Left cardiac atrium (tissue), 4 donors: ENCODE measurements around the gene ACVR1B. TPM values are rescaled to one million over a fixed set of nuclear protein-coding genes. Genes with fewer than 3 reads are reported as not detected.

Experiments used
- ATAC-seq, 2 donors: fragments of 200-7000 bp; cut with Tn5 transposase; one replicate each; pipeline ENCODE4 v1.9.1; 2020; ENCODE audit warnings: mild to moderate bottlenecking in 2 of 2, moderate library complexity in 2 of 2
- DNase-seq: peaks from one replicate; pipeline ENCODE4 v3.0.0-alpha.2; 2020
- intact Hi-C, 2 donors: fragments of 100-400 bp; cut with DNase I; formaldehyde crosslinking; loops; one replicate each; pipeline versions ENCODE4 v1.14.1 to v1.15.1; 2022 to 2023
- long read RNA-seq: library from polyadenylated mRNA; unstranded; transcript quantifications from one replicate; pipeline ENCODE4 v2.0.0, GENCODE V29; 2021
- total RNA-seq, 2 donors: library from RNA; stranded (reverse); fragmentation: NEBNext Ultra II Directional; extraction: Animal tissue kit (Norgen Biotek cat#: 25700); gene quantifications; one replicate each; pipeline ENCODE4 v1.2.1, GENCODE V29; 2021
- donor health status: DM: no; HTN: yes; CAD: no.
- donor health status: DM: no; HTN: yes; CAD: no; lungs with severe emphysema.
- donor health status: DM: yes; HTN: yes; CAD: no.
- donor health status: Dilated cardiomyopathy.

The ACVR1B gene
- 10 to 100 TPM; 13.0 to 19.3 TPM for total RNA-seq
- long read RNA-seq, partial matches to known transcripts = 0 of 2 reads
- long read RNA-seq, other reads (novel, unspliced or antisense) = 1 of 2 reads

DNA sequence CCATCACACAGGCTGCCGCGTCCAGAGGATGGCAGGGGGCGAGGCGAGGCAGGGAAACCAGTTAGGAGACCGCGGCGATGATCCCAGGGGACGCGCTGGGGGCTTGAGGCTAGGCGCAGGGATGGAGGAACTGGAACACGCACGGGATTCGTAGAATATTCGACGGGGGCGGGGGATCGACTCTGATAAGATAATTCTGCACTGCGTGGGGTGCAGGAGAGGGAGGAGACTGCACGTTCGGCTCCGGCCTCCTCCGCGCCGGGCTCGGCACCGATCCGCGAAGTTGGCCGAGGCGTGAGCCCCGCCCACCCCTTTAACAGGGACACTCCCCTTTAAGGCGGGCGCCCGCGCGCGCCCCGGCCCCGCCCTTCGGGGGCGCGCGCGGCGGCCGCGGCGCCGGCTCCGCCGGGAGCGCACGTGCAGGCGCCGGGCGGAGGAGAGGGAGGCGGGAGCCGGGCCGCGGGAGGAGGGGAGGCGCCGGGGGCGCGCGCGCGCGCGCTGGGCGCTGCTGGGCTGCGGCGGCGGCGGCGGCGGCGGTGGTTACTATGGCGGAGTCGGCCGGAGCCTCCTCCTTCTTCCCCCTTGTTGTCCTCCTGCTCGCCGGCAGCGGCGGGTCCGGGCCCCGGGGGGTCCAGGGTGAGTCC, at the start of gene ACVR1B:
ACVR1B (plus strand) TSS at position 501 of the 644 bp plus-strand sequence; CDS start at position 546, 45 bp downstream.
- intact Hi-C loops = no loop called here
- peak; percentile 95 for DNase-seq
- ATAC-seq = peak; percentile 94 to 95

DNA sequence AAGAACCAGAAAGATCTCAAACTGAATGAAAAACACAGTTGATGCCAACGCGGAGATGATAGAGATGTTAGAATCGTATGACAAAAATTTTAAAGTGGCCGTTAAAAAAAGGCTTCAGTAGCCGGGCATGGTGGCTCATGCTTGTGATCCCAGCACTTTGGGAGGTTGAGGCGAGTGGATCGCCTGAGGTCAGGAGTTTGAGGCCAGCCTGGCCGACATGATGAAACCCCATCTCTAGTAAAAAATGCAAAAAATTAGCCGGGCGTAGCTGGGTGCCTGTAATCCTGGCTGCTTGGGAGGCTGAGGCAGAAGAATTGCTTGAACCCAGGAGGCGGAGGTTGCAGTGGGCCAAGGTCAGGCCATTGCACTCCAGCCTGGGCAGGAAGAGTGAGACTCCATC, 49.6 kb upstream of the ACVR1B start:
- ATAC-seq = no peak
- DNase-seq = peak; percentile 1
- intact Hi-C loops = no loop called here

DNA sequence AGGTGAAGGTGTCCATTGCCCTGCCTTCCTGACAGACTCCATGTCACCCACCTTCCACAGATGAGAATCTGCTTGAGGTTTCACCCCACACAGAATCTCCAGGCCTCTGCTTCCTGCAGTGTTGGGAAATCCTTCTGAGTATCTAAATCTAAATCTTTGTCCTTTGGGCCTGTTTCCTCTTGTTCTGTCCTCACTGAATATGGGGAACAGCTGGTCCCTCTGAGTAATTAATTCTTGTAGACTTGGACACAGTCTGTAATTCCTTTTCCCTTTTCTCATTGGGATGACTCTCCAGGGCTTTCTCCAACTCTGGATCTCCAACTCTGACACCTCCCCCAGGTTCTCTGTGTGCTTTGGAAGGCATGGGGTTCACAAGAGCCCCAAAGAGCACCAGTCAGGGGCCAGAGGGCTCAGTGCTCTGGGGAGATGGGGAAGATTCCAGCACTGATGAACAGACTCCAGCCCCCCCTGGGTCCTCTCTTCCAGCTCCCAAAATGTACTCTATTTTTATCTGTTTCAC, 46.5 kb upstream of the ACVR1B start:
- intact Hi-C loops = no loop called here
- ATAC-seq (peak; percentile 39 to 70), DNase-seq (peak; percentile 36)

DNA sequence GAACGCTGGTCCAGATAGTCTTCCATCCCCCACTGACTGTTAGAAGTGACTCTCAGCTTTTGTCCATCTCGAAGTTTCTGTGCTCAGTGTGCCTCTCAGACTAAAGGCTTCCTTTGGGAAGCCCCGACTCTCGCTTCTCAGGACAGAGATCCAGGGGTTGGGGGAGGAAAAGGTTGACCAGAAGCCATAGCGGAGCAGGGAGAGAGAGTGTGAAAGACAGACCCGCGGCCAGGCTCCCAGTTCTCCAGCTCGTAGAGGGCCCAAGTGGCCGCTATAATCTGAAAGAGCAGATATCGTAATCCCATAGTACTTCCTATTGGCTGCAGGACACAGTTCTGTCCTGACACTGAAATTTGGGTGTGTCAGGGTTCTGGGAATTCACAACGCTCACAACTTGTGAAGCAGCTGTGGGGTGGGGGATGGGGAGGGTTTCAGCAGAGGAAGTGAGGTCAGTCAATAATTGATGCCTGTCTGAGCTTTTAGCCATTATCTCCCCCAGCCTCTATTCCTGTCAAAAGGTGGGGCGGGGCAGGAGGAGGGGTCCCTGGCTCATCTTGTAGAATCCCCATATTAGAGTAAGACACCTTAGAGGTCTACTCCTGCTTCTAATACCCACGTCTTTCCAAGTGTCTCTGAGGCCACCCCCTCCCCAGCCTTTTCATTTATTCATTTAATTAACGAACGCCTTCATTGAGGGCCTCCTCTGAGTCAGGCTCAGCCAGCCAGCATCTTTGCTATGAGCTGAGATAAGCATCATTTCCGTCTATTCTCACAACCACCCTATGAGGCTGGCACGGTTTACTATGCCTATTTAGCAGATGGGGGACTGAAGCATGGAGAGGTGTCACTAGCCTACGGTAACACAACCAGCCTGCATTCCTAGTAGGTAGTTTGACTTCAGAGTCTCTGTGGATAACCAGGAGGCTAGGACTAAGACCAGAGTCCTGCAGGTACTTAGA, 45.7 kb upstream of the ACVR1B start:
- intact Hi-C loops = no loop called here
- peak; percentile 91 for DNase-seq
- ATAC-seq = peak; percentile 75 to 79

DNA sequence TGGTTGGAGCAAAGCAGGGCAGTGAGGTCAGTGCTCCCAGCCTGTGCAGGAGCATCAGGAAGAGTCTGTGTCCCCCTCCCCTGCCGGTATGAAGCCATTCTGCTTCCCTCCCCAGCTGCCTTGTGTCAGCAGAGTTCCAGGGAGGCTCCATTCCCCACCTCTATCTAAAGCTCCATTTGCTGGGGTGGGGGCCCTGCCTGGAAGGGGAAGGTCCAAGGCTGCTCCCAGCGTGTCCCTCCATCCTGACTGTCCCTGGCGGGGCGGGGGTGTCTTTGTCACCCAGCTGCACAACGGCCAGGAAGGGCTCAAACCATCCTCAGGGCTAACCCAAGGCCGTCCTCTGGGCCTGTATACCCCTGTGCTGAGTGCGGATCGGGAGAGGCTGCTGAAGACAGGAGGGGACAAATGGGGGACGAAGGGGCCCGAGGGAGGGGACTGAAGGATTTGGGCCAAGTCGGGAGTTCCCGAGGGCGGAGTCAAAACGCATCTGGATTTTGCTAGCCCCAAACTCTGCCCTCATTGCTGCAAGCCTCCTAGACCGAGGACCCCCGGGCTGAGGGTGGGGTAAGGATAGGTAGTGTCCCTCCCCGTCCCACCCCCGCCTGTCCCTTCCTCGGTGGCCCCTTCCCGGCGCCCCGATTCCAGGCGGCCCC, 44.9 kb upstream of the ACVR1B start:
- DNase-seq = peak; percentile 37
- ATAC-seq = peak; percentile 6 to 8
- intact Hi-C loops = no loop called here

DNA sequence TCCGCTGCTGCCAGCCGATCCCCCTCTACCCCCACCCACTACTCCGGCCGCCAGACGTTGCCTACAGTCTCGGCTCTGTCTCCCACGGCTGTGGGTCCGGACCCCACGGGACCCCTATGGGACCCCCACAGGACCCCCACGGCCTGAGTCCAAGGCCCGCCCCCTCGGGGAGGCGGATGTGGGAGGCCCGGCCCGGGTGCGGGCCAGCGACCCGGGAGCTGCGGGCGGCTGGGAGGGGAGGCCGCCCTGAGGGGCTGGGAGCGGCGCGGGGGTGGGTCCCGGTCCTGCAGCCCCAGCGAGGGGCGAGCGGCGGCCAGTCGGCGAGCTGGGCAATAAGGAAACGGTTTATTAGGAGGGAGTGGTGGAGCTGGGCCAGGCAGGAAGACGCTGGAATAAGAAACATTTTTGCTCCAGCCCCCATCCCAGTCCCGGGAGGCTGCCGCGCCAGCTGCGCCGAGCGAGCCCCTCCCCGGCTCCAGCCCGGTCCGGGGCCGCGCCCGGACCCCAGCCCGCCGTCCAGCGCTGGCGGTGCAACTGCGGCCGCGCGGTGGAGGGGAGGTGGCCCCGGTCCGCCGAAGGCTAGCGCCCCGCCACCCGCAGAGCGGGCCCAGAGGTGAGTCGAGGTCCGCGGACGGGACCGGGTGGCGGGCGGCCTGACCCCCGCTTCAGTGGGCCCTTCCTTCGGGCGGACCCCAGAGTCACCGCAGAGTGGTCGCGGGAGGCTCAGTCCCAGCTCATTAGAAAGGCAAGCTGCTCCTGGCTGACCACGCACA, 44.2 kb upstream of the ACVR1B start, which contains the start of gene ACVRL1:
ACVRL1 (plus strand) TSS at position 422 of the 773 bp plus-strand sequence. CDS start 4,971 bp downstream, outside the sequence.
- intact Hi-C loops = no loop called here
- ATAC-seq (peak; percentile 8 to 19), DNase-seq (peak; percentile 66)

DNA sequence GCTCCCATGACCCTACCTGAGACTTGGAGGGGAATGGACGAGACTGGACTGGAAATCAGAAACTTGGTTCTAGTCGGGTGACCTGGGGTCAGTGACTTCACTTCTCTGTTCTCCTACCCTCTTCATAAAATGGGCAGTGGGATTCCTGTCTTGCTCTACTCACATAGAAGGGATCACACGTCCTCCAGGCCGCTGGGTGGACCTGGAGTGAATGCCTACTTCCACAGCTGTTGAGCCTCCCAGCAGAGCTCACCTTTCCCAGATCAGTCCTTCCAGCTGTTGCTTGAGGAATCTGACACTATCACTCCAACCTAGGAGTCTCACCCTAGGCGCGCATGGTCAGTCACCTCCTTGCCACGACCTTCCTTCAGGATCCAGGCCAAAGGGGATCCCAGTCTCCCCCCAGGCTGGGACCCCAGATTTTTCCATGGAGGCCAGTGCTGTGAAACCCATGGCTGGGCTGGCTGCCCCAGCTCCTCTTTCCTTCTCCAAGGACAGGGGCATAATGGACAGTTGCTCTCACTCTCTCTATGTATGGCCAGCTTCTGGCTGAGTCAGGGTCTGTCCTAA, 43.6 kb upstream of the ACVR1B start:
- ATAC-seq = no peak
- intact Hi-C loops = no loop called here
- DNase-seq = peak; percentile 13

DNA sequence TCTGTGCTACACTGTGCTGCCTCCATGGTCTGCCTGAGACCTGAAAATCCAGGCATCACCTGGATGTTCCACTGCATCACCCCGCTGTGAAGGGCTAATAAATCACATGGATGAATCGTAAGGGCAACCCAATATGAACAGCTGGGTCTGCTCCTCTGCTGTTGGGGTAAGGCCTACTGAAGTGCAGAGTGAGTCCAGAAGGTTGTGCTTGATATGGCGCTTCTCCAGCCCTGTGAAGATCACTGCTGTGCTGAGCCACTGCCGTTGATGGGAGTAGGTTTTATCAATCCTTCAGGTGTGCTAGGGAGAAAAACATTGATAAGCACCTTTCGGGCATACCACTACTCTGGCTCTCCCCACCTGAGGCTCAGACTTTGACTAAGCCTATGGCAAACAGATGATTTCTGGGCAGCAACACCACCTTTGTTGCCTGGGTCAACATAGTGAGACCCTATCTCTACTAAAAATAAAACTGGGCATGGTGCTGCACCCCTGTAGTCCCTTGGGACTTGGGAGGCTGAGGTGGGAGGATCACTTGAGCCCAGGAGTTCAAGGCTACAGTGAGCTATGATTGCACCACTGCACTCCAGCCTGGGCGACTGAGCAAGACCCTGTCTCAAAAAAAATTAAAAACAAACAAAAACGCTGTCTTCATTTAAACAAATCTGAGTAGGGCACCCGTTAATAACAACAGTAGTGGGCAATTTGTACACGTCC, 42.5 kb upstream of the ACVR1B start:
- no peak for ATAC-seq
- no peak for DNase-seq
- intact Hi-C loops = no loop called here

DNA sequence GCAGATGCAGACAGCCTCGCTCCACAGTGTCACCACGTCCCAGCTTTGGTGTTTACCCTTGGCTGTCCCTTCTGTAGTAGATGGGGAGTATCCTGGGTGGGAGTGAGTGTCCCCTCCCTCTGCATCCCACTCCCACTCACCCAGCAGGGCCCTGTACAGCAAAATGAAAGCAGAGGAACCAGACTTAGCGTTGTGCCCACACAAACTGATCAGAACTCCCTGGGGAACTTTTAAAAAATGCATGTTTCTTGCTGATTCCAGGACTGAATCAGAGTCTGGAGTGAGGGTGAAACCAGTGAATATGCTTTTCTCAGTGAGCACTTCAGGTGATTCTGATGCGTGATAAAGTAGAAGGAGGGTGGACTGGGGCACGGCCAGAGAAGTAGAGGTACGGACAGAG, 41.3 kb upstream of the ACVR1B start:
- intact Hi-C loops = no loop called here
- DNase-seq (peak; percentile 10), ATAC-seq (no peak)

DNA sequence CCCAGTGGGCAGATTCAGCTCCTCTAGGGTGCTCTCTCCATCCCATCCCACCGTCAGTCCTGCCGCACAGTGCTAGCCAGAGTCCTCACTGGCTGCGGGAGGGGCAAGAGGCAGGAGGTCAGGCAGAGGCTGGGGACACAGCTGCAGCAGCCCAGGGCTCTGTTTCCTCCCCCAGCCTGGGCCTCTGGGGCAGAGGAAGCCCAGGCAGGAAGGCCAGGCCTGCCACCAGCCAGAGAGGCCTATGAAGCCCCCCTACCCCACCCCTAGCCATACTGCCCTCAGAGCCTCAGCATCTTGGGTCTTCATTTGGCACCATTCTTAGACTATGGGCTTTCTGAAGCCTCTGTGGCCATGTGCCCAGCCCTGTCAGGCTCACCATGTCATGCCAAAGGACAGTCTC, 40.8 kb upstream of the ACVR1B start:
- DNase-seq (peak; percentile 13), ATAC-seq (peak in 1 of 2 donors; percentile 12)
- intact Hi-C loops = no loop called here

DNA sequence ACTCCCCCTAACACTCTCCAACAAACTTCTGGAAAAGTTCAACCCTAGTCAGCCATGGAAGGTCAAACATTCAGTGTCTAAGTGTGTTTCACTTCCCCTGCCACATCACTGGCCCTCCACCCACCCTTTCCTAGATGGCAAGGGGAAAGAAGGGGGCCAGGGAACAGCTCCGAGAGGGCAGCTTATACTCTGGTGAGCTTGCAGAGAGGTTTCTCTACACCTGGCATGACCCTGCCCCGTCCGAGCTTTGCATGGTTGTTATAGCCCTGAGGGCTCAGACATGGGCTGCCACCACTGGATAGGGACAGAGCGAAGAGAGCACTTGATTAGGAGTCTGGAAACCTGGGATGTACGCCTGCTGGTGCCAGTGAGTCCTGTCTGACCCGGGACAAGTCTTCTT, 40.2 kb upstream of the ACVR1B start:
- DNase-seq = peak; percentile 19
- ATAC-seq = no peak
- intact Hi-C loops = no loop called here

DNA sequence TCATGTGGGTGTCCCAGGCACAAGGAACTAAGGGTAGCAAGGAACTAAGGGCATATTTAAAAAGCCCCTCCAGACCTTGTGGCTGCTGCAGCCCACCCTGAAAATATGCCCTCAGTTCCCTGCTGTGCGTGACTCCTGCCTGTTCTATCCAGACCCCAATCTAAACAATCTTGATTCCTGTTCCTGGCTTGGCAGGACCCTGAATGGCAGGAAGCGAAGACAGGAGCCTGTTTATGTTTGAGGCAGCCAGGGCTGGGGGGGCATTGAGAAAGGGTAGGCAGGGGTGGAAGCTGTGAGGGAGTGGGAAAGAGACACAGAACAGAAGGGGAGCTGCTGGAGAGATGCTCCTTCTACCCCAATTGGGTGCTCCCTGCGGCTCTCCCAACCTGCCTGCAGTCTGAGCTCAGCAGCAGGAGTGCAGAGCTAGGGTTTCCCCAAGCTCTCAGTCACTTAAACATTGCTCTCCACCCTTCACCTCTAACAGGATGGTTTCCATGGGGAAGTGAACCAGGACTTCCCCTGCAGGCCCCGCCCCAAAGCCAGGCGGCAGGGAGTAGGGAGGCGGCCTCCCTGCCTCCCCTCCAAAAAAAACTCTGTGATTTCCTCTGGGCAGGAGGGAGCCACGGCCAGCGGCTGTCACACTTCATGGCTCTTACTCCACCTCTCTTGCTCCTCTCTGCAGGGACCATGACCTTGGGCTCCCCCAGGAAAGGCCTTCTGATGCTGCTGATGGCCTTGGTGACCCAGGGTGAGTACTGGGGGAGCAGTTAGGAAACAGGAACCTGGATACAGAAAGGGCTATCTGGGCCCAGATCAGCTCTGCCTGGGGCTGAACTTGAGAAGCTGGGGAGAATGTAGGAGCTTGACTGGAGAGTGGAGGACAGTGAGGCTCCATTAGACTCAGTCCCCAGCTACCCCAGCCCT, 39.4 kb upstream of the ACVR1B start:
- peak; percentile 74 for DNase-seq
- intact Hi-C loops = no loop called here
- ATAC-seq = peak; percentile 39 to 68

DNA sequence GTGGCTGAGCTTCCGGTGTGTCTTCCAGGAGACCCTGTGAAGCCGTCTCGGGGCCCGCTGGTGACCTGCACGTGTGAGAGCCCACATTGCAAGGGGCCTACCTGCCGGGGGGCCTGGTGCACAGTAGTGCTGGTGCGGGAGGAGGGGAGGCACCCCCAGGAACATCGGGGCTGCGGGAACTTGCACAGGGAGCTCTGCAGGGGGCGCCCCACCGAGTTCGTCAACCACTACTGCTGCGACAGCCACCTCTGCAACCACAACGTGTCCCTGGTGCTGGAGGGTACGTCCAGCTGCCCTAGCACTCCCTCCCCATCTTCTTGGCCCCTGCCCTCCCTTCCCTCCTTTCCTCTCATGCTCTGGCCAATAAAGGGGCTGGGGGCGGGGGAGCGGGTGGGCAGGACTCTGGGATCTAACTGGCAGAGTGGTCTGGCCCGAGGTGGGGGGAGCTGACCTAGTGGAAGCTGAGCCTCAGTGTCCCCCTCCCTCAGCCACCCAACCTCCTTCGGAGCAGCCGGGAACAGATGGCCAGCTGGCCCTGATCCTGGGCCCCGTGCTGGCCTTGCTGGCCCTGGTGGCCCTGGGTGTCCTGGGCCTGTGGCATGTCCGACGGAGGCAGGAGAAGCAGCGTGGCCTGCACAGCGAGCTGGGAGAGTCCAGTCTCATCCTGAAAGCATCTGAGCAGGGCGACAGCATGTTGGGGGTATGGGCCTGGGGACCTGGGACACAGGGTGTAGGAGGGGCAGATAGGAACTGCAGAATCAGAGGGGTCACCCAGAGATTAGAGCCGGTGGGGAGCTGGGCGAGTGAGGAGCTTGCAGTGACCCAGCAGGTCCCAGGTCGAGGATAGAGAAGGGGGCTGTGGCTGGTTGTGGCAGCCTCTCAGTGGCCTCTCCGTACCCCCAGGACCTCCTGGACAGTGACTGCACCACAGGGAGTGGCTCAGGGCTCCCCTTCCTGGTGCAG, 38.1 kb upstream of the ACVR1B start:
- intact Hi-C loops = no loop called here
- peak; percentile 24 for DNase-seq
- no peak for ATAC-seq

DNA sequence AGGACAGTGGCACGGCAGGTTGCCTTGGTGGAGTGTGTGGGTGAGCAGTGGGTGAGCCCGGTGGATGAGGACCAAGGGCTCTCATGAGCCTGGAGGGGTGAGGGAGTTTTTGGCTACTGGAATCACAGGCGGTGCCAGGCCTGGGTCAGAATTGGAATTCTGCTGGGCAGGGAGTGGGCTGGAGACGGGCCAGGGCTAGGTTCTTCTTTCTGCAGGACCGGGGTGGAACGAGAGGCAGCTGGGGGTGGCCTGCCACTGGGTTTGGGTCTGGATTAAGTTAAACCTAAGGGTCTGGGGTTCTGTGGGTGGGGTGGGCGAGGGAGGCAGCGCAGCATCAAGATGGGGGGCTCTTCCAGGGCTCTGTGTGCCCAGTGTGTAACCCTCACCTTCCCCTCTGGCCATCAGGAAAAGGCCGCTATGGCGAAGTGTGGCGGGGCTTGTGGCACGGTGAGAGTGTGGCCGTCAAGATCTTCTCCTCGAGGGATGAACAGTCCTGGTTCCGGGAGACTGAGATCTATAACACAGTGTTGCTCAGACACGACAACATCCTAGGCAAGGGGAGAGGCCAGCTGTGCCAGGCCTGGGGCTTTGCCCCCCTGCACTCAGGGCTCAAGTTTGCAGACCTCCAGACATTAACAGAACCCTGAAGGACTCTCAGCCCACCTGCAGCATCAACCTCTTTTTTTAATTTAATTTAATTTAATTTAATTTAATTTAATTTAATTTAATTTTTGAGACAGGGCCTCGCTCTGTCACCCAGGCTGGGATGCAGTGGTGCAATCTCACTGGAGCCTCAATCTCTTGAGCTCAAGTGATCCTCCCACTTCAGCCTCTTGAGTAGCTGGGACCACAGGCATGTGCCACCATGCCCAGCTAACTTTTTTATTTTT, 37.2 kb upstream of the ACVR1B start:
- intact Hi-C loops = no loop called here
- DNase-seq (peak; percentile 15), ATAC-seq (peak in 1 of 2 donors; percentile 14)
